Measurements from ENCODE around the gene EVI5.

DNA sequence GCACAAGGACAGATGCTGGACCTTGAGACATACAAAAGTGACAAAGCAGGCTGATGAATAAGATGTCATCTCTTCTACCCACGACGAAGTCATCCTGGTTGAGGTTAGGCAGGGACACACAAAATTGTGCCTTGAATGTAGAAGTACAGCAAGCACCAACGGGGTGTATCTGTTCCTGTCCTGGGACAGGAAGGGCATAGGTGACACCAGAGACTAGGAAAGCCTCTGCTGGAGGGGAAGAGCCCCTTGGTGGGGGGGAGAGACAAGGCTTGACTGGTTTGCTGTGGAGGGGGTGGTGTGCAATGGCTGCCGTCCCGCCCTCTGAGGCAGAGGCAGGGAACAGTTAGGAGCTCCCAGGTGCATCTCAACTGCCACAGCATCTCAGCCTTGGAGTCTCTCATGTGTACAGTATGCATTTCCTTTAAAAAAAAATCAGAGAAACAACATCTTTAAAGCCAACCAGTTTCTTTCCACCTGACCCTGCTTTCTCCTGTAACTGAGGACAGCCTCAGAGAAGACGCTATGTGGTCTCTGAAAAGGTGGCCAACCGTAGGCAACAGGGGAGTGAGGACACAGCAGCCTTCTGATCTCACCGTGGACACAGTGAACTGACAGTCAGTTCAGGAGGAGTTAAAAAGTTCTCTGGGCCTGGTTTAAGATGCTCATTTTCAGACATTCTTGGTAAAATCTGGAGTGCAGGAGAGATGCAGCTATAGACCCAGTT, 280.5 kb downstream of the EVI5 start:
- TF ChIP-seq, protein P1, sequence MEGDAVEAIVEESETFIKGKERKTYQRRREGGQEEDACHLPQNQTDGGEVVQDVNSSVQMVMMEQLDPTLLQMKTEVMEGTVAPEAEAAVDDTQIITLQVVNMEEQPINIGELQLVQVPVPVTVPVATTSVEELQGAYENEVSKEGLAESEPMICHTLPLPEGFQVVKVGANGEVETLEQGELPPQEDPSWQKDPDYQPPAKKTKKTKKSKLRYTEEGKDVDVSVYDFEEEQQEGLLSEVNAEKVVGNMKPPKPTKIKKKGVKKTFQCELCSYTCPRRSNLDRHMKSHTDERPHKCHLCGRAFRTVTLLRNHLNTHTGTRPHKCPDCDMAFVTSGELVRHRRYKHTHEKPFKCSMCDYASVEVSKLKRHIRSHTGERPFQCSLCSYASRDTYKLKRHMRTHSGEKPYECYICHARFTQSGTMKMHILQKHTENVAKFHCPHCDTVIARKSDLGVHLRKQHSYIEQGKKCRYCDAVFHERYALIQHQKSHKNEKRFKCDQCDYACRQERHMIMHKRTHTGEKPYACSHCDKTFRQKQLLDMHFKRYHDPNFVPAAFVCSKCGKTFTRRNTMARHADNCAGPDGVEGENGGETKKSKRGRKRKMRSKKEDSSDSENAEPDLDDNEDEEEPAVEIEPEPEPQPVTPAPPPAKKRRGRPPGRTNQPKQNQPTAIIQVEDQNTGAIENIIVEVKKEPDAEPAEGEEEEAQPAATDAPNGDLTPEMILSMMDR (IDR thresholded peaks at IDR 0.05; ENCODE audit: poor library complexity): no peak
- no peak for TF ChIP-seq EZH2phosphoT487 (IDR thresholded peaks at IDR 0.05; ENCODE audit: low read depth, severe bottlenecking, unreplicated experiment)
- no peak for TF ChIP-seq EZH2 (IDR thresholded peaks at IDR 0.05; ENCODE audit: borderline replicate concordance)

Data from hepatocyte (in vitro differentiated cells).